Measurements from ENCODE around the gene PUM2. TPM values are rescaled to one million over a fixed set of nuclear protein-coding genes. Genes with fewer than 3 reads are reported as not detected.
A peak's percentile ranks its signal among the peaks of the same experiment; 100 is the strongest.

Gene PUM2
- total and polyA plus RNA-seq, 2 of the 13 experiments (the other 11 are each of a cell fraction or from before 2014, with no cell fraction given), result 69.6 to 69.8 TPM

DNA sequence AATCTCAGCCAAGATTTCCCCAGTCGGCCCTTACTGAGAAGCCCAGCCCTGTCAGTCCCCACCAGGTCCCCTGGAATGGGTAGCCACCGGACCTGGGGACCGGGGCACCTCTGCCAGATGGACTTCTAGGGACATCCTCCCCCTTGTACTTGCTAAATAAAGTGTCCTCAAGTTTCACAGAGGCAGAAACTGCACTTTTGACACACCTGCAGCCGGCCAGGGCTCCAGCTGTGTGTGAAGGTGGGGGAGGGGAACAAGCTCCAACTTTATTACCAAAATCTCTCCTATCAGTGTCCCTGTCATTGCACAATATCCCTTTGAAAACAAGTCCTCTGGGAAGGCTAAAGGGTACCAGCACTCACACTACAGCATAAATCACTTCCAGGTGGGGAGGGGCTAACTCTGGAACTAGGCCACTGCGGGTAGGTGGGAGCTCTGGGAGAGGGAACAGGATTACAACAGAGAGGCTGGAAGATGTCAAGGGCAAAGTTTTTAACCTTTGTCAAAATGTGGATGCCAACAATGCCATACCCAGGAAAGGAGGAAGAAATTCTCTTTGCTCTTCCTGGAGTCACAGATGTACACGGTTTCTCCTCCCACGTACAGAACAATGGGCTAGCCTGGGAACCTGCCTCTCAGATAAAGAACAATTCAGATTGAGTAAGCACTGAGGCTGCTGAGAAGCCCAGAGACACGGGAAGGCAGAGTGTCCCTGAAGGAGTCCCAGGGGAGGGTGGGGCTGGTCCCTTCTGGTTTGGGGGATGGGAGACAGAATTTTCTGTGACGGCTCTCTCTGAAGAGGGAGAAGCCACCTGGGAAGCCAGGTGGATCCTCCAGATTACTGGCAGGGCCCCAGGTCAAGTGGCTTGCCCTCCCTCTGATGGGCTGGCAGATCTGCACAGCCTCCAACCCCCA is 136.7 kb downstream of the PUM2 start (continued):
- no peak for TF ChIP-seq DZIP1 (CRISPR knock-in tag; IDR thresholded peaks at IDR 0.05)
- TF ChIP-seq ZFP1 (CRISPR knock-in tag; IDR thresholded peaks at IDR 0.05), result 0 out of 2 replicates have a peak, but pooled peaks have one; percentile 81
- peak; percentile 74; the same call in 1 of the 2 replicates for TF ChIP-seq YEATS4 (CRISPR knock-in tag; IDR thresholded peaks at IDR 0.05; ENCODE audit: borderline replicate concordance)
- TF ChIP-seq, protein P1, sequence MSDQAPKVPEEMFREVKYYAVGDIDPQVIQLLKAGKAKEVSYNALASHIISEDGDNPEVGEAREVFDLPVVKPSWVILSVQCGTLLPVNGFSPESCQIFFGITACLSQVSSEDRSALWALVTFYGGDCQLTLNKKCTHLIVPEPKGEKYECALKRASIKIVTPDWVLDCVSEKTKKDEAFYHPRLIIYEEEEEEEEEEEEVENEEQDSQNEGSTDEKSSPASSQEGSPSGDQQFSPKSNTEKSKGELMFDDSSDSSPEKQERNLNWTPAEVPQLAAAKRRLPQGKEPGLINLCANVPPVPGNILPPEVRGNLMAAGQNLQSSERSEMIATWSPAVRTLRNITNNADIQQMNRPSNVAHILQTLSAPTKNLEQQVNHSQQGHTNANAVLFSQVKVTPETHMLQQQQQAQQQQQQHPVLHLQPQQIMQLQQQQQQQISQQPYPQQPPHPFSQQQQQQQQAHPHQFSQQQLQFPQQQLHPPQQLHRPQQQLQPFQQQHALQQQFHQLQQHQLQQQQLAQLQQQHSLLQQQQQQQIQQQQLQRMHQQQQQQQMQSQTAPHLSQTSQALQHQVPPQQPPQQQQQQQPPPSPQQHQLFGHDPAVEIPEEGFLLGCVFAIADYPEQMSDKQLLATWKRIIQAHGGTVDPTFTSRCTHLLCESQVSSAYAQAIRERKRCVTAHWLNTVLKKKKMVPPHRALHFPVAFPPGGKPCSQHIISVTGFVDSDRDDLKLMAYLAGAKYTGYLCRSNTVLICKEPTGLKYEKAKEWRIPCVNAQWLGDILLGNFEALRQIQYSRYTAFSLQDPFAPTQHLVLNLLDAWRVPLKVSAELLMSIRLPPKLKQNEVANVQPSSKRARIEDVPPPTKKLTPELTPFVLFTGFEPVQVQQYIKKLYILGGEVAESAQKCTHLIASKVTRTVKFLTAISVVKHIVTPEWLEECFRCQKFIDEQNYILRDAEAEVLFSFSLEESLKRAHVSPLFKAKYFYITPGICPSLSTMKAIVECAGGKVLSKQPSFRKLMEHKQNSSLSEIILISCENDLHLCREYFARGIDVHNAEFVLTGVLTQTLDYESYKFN (CRISPR knock-in tag; conservative IDR thresholded peaks at IDR 0.05), result peak; percentile 96
- peak; percentile 77 for TF ChIP-seq RFXAP (CRISPR knock-in tag; IDR thresholded peaks at IDR 0.05; ENCODE audit: borderline replicate concordance)
- no peak for TF ChIP-seq SUZ12 (IDR thresholded peaks at IDR 0.05; ENCODE audit: low read depth, low read length)
- TF ChIP-seq, protein P2, sequence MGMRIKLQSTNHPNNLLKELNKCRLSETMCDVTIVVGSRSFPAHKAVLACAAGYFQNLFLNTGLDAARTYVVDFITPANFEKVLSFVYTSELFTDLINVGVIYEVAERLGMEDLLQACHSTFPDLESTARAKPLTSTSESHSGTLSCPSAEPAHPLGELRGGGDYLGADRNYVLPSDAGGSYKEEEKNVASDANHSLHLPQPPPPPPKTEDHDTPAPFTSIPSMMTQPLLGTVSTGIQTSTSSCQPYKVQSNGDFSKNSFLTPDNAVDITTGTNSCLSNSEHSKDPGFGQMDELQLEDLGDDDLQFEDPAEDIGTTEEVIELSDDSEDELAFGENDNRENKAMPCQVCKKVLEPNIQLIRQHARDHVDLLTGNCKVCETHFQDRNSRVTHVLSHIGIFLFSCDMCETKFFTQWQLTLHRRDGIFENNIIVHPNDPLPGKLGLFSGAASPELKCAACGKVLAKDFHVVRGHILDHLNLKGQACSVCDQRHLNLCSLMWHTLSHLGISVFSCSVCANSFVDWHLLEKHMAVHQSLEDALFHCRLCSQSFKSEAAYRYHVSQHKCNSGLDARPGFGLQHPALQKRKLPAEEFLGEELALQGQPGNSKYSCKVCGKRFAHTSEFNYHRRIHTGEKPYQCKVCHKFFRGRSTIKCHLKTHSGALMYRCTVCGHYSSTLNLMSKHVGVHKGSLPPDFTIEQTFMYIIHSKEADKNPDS (CRISPR knock-in tag; IDR thresholded peaks at IDR 0.05), result peak; percentile 98
- TF ChIP-seq, protein P3, sequence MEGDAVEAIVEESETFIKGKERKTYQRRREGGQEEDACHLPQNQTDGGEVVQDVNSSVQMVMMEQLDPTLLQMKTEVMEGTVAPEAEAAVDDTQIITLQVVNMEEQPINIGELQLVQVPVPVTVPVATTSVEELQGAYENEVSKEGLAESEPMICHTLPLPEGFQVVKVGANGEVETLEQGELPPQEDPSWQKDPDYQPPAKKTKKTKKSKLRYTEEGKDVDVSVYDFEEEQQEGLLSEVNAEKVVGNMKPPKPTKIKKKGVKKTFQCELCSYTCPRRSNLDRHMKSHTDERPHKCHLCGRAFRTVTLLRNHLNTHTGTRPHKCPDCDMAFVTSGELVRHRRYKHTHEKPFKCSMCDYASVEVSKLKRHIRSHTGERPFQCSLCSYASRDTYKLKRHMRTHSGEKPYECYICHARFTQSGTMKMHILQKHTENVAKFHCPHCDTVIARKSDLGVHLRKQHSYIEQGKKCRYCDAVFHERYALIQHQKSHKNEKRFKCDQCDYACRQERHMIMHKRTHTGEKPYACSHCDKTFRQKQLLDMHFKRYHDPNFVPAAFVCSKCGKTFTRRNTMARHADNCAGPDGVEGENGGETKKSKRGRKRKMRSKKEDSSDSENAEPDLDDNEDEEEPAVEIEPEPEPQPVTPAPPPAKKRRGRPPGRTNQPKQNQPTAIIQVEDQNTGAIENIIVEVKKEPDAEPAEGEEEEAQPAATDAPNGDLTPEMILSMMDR (CRISPR knock-in tag; IDR thresholded peaks at IDR 0.05), result 0 out of 2 replicates have a peak, but pooled peaks have one; percentile 2
- peak; percentile 90 for TF ChIP-seq FOXP4 (CRISPR knock-in tag; IDR thresholded peaks at IDR 0.05)
- TF ChIP-seq ZNF317 (CRISPR knock-in tag; IDR thresholded peaks at IDR 0.05), result 0 out of 2 replicates have a peak, but pooled peaks have one; percentile 78
- TF ChIP-seq KLF16 (CRISPR knock-in tag; IDR thresholded peaks at IDR 0.05), result peak in 1 of 2 experiments; percentile 70; a peak in 1 of 4 replicates
- TF ChIP-seq, protein P4, sequence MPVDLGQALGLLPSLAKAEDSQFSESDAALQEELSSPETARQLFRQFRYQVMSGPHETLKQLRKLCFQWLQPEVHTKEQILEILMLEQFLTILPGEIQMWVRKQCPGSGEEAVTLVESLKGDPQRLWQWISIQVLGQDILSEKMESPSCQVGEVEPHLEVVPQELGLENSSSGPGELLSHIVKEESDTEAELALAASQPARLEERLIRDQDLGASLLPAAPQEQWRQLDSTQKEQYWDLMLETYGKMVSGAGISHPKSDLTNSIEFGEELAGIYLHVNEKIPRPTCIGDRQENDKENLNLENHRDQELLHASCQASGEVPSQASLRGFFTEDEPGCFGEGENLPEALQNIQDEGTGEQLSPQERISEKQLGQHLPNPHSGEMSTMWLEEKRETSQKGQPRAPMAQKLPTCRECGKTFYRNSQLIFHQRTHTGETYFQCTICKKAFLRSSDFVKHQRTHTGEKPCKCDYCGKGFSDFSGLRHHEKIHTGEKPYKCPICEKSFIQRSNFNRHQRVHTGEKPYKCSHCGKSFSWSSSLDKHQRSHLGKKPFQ (CRISPR knock-in tag; IDR thresholded peaks at IDR 0.05; ENCODE audit: insufficient replicate concordance), result peak; percentile 38
